ENCODE data around the gene HMOX2.

Gene HMOX2

DNA sequence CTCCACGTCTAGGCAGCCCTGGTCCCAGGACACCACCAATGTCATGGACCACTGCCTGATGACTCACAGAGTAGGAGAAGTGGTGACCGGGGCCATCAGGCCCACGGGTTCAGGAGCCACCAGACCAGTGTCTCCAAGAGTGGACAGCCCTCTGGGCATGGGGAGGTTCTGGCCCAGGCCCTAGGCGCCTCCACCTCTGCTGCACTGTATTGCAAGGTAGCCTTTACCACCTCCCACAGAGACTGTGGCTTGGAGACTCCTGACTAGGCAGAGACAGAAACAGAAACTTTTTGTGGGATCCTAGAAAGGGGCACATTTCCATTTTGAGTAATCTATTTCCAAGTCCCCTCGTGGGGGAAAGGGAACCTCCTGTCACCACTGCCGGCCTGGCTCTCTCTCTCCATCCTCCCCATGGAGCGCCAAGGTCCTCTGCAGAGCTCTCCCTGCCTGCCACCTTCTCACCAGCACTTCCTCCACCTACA, 59.5 kb downstream of the HMOX2 start:
- no peak for TF ChIP-seq ZFX (IDR thresholded peaks at IDR 0.05)
- TF ChIP-seq, protein P1, sequence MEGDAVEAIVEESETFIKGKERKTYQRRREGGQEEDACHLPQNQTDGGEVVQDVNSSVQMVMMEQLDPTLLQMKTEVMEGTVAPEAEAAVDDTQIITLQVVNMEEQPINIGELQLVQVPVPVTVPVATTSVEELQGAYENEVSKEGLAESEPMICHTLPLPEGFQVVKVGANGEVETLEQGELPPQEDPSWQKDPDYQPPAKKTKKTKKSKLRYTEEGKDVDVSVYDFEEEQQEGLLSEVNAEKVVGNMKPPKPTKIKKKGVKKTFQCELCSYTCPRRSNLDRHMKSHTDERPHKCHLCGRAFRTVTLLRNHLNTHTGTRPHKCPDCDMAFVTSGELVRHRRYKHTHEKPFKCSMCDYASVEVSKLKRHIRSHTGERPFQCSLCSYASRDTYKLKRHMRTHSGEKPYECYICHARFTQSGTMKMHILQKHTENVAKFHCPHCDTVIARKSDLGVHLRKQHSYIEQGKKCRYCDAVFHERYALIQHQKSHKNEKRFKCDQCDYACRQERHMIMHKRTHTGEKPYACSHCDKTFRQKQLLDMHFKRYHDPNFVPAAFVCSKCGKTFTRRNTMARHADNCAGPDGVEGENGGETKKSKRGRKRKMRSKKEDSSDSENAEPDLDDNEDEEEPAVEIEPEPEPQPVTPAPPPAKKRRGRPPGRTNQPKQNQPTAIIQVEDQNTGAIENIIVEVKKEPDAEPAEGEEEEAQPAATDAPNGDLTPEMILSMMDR (conservative IDR thresholded peaks at IDR 0.05) = no peak
- no peak overlapping the region for H3K27ac ChIP-seq

DNA sequence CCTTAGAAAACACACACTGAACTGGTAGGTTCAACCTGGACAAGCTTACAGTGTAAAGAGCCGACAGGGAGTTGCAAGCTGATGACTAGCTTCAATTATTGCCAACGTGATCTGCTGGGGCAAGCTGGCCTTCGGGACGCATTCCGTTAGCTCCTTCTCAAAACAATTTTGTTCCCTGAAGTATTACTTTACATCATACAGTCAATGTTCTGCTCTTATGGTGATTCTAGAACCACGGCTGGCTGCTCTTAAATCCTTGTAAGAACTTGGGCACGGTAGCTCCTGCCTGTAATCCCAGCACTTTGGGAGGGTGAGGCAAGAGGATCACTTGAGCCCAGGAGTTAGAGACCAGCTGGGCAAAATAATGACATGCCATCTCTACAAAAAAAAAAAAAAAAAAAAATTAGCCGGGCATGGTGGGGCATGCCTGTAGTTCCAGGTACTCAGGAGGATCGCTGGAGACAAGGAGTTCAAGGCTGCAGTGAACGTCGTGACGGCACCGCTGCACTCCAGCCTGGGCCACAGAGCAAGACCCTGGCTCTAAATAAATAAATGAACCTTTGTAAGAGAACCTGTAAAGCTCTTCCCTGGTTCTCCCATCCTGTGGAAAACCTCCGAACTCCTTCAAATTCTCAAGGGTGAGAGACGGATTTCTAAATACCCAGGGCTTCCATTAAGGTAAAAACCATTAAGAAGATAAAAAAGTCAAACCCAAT, 60.4 kb downstream of the HMOX2 start:
- no peak overlapping the region for H3K27ac ChIP-seq
- TF ChIP-seq, protein P1 (conservative IDR thresholded peaks at IDR 0.05) = no peak
- no peak for TF ChIP-seq ZFX (IDR thresholded peaks at IDR 0.05)

DNA sequence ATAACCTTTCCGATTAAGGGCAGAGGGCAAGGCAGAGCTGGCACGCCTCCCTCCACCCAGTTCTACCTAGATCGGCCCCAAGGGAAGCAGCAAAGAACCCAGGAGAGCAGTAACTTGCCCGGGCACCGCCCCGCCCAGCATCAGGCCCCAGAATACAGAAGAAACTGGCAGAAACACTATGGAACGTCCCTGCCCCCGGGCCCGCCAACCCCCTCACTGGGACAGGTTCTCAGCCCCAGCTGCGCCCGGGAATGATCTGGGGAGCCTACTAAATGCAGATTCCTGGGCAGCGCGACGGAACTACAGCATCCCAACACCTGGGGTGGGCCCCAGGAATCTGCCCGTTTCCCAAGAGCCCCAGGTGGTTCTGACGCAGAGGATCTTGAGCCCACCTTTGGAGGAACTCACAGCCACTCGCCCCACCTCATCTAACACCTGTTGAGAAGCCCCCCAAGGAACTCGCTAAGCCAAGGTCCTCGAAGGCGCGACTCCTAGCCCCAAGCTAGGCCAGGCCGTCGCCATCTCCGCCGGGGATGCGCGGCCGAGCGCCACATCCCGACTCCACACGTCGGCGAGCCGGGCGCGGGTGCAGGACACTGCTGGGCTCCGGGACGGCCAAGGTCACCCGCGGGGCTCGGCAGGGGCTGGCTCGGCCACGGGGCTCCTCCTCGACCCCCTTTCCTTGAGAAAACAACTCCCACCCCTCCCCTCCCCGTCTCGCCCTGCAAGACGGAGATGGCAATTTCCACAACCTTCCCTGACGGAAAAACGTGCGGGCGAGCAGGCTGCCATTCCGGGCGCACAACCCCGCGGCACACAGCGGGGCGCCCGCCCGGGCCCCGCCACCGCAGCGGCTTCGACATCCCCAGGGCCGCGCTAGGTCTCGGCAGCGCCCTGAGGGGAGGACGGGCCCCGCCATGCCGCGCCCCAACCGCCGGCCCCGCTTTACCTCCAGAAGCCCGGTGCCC, 61.5 kb downstream of the HMOX2 start:
- H3K27ac ChIP-seq = peak overlapping the region; percentile 94
- peak; percentile 77; the same call in 1 of the 2 replicates for TF ChIP-seq ZFX (IDR thresholded peaks at IDR 0.05)
- TF ChIP-seq, protein P1 (conservative IDR thresholded peaks at IDR 0.05) = no peak

DNA sequence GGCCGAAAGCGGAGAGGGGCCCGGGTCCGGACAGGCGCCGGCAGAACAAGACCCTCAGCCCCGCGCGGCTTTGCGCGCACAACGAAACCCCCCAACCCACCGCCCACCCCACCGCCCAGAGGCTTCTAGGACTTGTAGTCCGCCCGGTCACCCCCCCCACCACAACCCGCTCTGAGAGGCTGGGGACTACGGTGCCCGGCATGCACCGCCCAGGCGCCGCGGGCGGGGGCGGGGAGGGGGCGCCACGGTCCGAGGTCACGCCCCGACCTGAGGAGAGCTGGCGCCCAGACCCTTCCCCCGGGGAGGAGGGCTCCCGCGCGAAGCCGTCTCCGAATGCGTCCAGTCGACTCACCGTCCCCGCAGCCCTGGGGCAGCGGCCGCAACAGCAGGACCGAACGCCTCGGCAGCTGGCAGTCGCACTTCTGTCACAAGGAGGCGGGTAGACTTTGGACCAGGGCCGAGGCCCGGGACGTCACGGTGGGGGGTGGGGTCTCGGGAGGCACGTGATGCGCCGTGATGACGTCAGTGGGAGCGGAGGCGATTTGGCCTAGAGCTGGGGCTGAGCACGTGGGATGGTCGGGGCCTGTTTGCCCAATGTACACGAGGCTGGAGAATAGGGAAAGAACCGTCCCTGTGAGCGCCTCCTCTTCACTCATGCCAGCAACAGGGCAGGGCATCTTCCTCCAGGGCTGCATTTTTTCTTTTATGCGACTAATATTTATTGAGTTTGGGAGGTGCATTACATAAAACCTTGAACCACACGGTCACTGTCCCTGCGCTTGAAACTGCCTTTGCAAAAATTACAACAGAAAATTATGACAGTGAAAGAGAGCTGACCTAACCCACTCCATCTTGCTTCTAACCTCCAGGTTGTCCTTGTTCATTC, 62.4 kb downstream of the HMOX2 start, which contains the start of gene CDIP1:
Gene CDIP1 (minus strand): TSS at position 424 of the 886 bp plus-strand sequence. CDS start 24,643 bp downstream, outside the sequence.
- peak within 1 kb of the TSS; percentile 94 for H3K27ac ChIP-seq
- TF ChIP-seq, protein P1 (conservative IDR thresholded peaks at IDR 0.05) = no peak
- TF ChIP-seq ZFX (IDR thresholded peaks at IDR 0.05) = peak; percentile 15; the same call in 1 of the 2 replicates

DNA sequence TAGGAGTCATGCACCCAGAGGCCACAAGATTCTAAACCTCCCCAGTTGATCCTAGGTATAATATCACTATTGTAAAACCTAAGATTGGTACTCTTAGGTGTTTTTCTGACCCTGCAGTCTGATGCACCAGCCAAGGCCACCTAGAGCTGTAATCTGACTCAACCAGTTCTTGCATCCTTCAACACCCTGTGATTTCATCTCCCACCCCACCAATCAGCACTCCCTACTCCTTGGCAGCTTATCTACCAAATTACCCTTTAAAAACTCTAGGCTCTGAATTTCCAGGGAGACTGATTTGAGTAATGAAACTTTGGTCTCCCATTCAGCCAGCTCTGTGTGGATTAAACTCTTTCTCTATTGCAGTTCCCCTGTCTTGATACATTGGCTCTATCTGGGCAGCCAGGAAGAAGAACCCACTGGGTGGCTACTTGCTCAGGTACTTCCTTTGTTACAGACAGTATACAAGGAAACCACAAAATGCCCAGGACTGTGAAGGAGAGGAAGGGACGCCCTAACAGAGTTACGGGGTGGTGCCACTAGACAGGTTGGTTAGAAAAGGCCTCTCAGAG, 63.6 kb downstream of the HMOX2 start:
- no peak overlapping the region for H3K27ac ChIP-seq
- no peak for TF ChIP-seq ZFX (IDR thresholded peaks at IDR 0.05)
- TF ChIP-seq, protein P1 (conservative IDR thresholded peaks at IDR 0.05) = no peak

DNA sequence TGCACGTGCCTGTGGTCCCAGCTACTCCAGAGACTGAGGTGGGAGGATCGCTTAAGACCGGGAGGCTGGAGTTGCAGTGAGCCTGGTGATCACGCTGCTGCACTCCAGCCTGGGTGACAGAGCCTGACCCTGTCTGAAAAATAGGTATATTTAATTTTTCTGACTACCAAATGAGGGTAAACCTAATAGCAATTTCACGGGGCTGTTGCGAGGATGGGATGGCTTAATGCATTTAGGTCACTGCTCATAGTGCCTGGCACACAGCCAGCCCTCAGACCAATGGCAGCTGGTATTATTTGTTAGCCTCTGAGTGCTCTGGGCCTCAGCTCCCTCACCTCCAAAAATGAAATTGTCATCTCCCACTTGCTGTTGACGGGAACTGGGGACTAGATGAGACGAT, 68.3 kb downstream of the HMOX2 start:
- TF ChIP-seq, protein P1 (conservative IDR thresholded peaks at IDR 0.05) = no peak
- TF ChIP-seq ZFX (IDR thresholded peaks at IDR 0.05) = no peak
- no peak overlapping the region for H3K27ac ChIP-seq
